ENCODE data around the gene RALGPS2.

- TF ChIP-seq EZH2 (IDR thresholded peaks at IDR 0.05; ENCODE audit: insufficient read depth, poor library complexity, severe bottlenecking): no peak
- no peak for TF ChIP-seq EZH2phosphoT487 (IDR thresholded peaks at IDR 0.05; ENCODE audit: insufficient read depth, low read depth)
These were observed 26.0 kb downstream of the RALGPS2 start for GRCh38 chr1:178751046-178751445.
